ENCODE measurements around the gene CACNA1G.
A peak's percentile ranks its signal among the peaks of the same experiment; 100 is the strongest.

CACNA1G gene

GRCh38 chr17:50589095-50589705 is 28.7 kb downstream of the CACNA1G start:
- no peak for DNase-seq (ENCODE audit: low spot score)

- no peak for DNase-seq (ENCODE audit: low spot score)
Measured at GRCh38 chr17:50590946-50591737, 30.6 kb downstream of the CACNA1G start.

- peak; percentile 25 for DNase-seq (ENCODE audit: low spot score)
Measured at GRCh38 chr17:50593321-50593720, 32.8 kb downstream of the CACNA1G start.

- no peak for DNase-seq (ENCODE audit: low spot score)
Measured at GRCh38 chr17:50594128-50594823, 33.8 kb downstream of the CACNA1G start.

- DNase-seq (ENCODE audit: low spot score): no peak
Measured at GRCh38 chr17:50594892-50595291, 34.4 kb downstream of the CACNA1G start.

- no peak for DNase-seq (ENCODE audit: low spot score)
Measured at GRCh38 chr17:50596191-50597037, 35.9 kb downstream of the CACNA1G start.

- no peak for DNase-seq (ENCODE audit: low spot score)
Measured at GRCh38 chr17:50598487-50598886, 38.0 kb downstream of the CACNA1G start.

- no peak for DNase-seq (ENCODE audit: low spot score)
Measured at GRCh38 chr17:50599606-50600005, 39.1 kb downstream of the CACNA1G start.

- DNase-seq (ENCODE audit: low spot score): no peak
Measured at GRCh38 chr17:50601823-50602375, 41.4 kb downstream of the CACNA1G start.

GRCh38 chr17:50602836-50603235 is 42.3 kb downstream of the CACNA1G start:
- DNase-seq (ENCODE audit: low spot score): no peak

GRCh38 chr17:50603340-50603739 is 42.8 kb downstream of the CACNA1G start:
- no peak for DNase-seq (ENCODE audit: low spot score)

GRCh38 chr17:50604513-50604912 is 44.0 kb downstream of the CACNA1G start:
- no peak for DNase-seq (ENCODE audit: low spot score)

GRCh38 chr17:50605429-50605828 is 44.9 kb downstream of the CACNA1G start:
- DNase-seq (ENCODE audit: low spot score): no peak

- no peak for DNase-seq (ENCODE audit: low spot score)
Measured at GRCh38 chr17:50607522-50608175, 47.1 kb downstream of the CACNA1G start.

- DNase-seq (ENCODE audit: low spot score): no peak
Measured at GRCh38 chr17:50608700-50609379, 48.3 kb downstream of the CACNA1G start.

- DNase-seq (ENCODE audit: low spot score): no peak
Measured at GRCh38 chr17:50609380-50610074, 49.0 kb downstream of the CACNA1G start.

GRCh38 chr17:50611634-50612033 is 51.1 kb downstream of the CACNA1G start:
- DNase-seq (ENCODE audit: low spot score): no peak

GRCh38 chr17:50612281-50612680 is 51.8 kb downstream of the CACNA1G start:
- DNase-seq (ENCODE audit: low spot score): no peak

- peak; percentile 11 for DNase-seq (ENCODE audit: low spot score)
Measured at GRCh38 chr17:50613007-50613992, 52.8 kb downstream of the CACNA1G start.
